CD4-positive, CD25-positive, alpha-beta regulatory T cell (primary cell): ENCODE measurements around the gene ABLIM1. TPM values are rescaled to one million over a fixed set of nuclear protein-coding genes. Genes with fewer than 3 reads are reported as not detected.

Source experiments
- ATAC-seq, 2 donors: fragments of 150-1000 bp; cut with Tn5 transposase; one replicate each; pipeline ENCODE4 v1.10.0; 2021; ENCODE audit warnings: low read depth in 2 of 2, moderate number of reproducible peaks in 2 of 2, moderate library complexity in 1 of 2
- DNase-seq, 3 donors: peaks; one replicate each; pipeline versions ENCODE4 v3.0.0 to v3.0.0-alpha.2; 2012 to 2022; ENCODE audit warnings: mixed read lengths in 1 of 3
- H3K27ac ChIP-seq: one replicate; pipeline ENCODE4 v1.7.0; 2013; ENCODE audit warnings: mild to moderate bottlenecking, low read length; ENCODE audit not compliant: insufficient read depth, poor library complexity, severe bottlenecking
- H3K27me3 ChIP-seq: one replicate; pipeline ENCODE4 v1.7.0; 2013; ENCODE audit warnings: low read length; ENCODE audit not compliant: control insufficient read depth, insufficient read depth
- H3K36me3 ChIP-seq: one replicate; pipeline ENCODE4 v1.7.0; 2013; ENCODE audit warnings: mild to moderate bottlenecking, low read length, moderate library complexity; ENCODE audit not compliant: control insufficient read depth, insufficient read depth
- H3K4me1 ChIP-seq: 2 replicates; pipeline ENCODE4 v1.7.0; 2013; ENCODE audit warnings: mild to moderate bottlenecking, low read length; ENCODE audit not compliant: insufficient read depth, control insufficient read depth, poor library complexity, severe bottlenecking
- H3K4me3 ChIP-seq: one replicate; pipeline ENCODE4 v1.7.0; 2013; ENCODE audit warnings: low read depth, mild to moderate bottlenecking, low read length, moderate library complexity
- H3K9me3 ChIP-seq, 2 experiments: 1 replicate in 1 of 2; 2 replicates in 1 of 2; pipeline ENCODE4 v1.7.0; 2013; ENCODE audit warnings: low read length in 2 of 2, mild to moderate bottlenecking in 1 of 2, moderate library complexity in 1 of 2; ENCODE audit not compliant: control insufficient read depth in 2 of 2
- H3K27ac Mint-ChIP-seq, 3 donors: one replicate each; pipeline ENCODE4 v1.8.0; 2020 to 2022; ENCODE audit warnings: mild to moderate bottlenecking in 3 of 3, mixed read lengths in 3 of 3, moderate library complexity in 2 of 3
- H3K27me3 Mint-ChIP-seq: one replicate; pipeline ENCODE4 v1.8.0; 2022; ENCODE audit warnings: mild to moderate bottlenecking, mixed read lengths
- H3K36me3 Mint-ChIP-seq: one replicate; pipeline ENCODE4 v1.8.0; 2020; ENCODE audit warnings: mixed read lengths
- H3K4me1 Mint-ChIP-seq, 4 donors: one replicate each; pipeline ENCODE4 v1.8.0; 2020 to 2022; ENCODE audit warnings: mixed read lengths in 4 of 4, mild to moderate bottlenecking in 1 of 4
- H3K4me3 Mint-ChIP-seq, 4 donors: one replicate each; pipeline ENCODE4 v1.8.0; 2020 to 2022; ENCODE audit warnings: mild to moderate bottlenecking in 4 of 4, mixed read lengths in 4 of 4, moderate library complexity in 3 of 4
- H3K9me3 Mint-ChIP-seq, 7 donors: one replicate each; pipeline ENCODE4 v1.8.0; 2020 to 2022; ENCODE audit warnings: mixed read lengths in 7 of 7, mild to moderate bottlenecking in 3 of 7, moderate library complexity in 2 of 7
- polyA plus RNA-seq, 4 donors: library from polyadenylated mRNA; unstranded; fragments of 300-500 nt; fragmentation: Illumina TruSeq; gene quantifications; one replicate each; pipeline ENCODE4 v1.2.3, GENCODE V29; 2021
- total RNA-seq: library from RNA; stranded (reverse); gene quantifications from one replicate; pipeline ENCODE4 v1.2.3, GENCODE V29; 2022

ABLIM1 gene
- total and polyA plus RNA-seq, 5 donors from 2014 or later, result 101 to 138 (median 131) TPM

DNA sequence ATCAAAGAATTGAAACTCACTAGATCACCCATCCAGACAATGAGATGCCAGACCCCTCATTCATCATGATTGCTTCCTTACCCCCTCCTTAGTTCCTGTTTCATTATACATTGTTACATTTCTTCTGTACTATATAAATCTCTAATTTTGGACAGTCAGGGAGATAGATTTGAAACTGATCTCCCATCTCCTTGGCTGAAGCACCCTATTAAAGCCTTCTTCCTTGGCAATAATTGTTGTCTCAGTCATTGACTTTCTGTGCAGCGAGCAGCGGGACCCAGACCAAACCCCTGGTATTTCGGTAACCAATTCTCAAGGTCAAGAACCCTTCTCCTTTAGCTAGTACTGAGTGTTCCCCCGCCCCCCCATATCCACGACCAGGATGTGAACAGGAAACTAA is 100.2 kb downstream of the ABLIM1 start:
- H3K4me1 ChIP-seq, result no peaks in the 10 kb centered on the region
- H3K4me3 Mint-ChIP-seq, result no peak overlapping the region
- peaks cover 0 to 4% (median 1%) of the 10 kb centered on the region in 4 donors for H3K4me1 Mint-ChIP-seq
- H3K9me3 ChIP-seq, result peaks cover 13 to 15% of the 10 kb centered on the region in 2 experiments
- DNase-seq (no peak), ATAC-seq (no peak)
- no peak overlapping the region for H3K4me3 ChIP-seq
- H3K36me3 ChIP-seq, result no peaks in the 10 kb centered on the region
- H3K27ac ChIP-seq, result no peak overlapping the region
- H3K27me3 ChIP-seq, result no peaks in the 10 kb centered on the region
- peaks cover 20% of the 10 kb centered on the region for H3K36me3 Mint-ChIP-seq
- no peak overlapping the region for H3K27ac Mint-ChIP-seq
- H3K9me3 Mint-ChIP-seq, result peaks cover 0 to 8% (median 0%) of the 10 kb centered on the region in 7 donors
- H3K27me3 Mint-ChIP-seq, result no peaks in the 10 kb centered on the region

- peaks cover 13 to 15% of the 10 kb centered on the region in 2 experiments for H3K9me3 ChIP-seq
- peaks cover 0 to 8% (median 0%) of the 10 kb centered on the region in 7 donors for H3K9me3 Mint-ChIP-seq
- H3K4me1 Mint-ChIP-seq, result peaks cover 0 to 3% (median 0%) of the 10 kb centered on the region in 4 donors
- no peak overlapping the region for H3K27ac ChIP-seq
- no peaks in the 10 kb centered on the region for H3K27me3 ChIP-seq
- no peaks in the 10 kb centered on the region for H3K27me3 Mint-ChIP-seq
- peak overlapping the region in 1 of 3 donors; percentile 7 for H3K27ac Mint-ChIP-seq
- DNase-seq, result no peak
- no peaks in the 10 kb centered on the region for H3K36me3 ChIP-seq
- H3K4me1 ChIP-seq, result no peaks in the 10 kb centered on the region
- no peak overlapping the region for H3K4me3 ChIP-seq
- no peak overlapping the region for H3K4me3 Mint-ChIP-seq
- ATAC-seq, result no peak
- H3K36me3 Mint-ChIP-seq, result peaks cover 17% of the 10 kb centered on the region
Observed at GRCh38 chr10:114556236-114557122, 101.6 kb downstream of the ABLIM1 start.

GRCh38 chr10:114553436-114553835 is 104.6 kb downstream of the ABLIM1 start:
- H3K4me1 ChIP-seq, result no peaks in the 10 kb centered on the region
- Mint-ChIP-seq H3K9me3 (peaks cover 0 to 8% (median 0%) of the 10 kb centered on the region in 7 donors), H3K4me3 (no peak overlapping the region), H3K27me3 (no peaks in the 10 kb centered on the region), H3K4me1 (peaks cover 7 to 10% (median 8%) of the 10 kb centered on the region in 4 donors), H3K36me3 (peaks cover 12% of the 10 kb centered on the region), H3K27ac (peak overlapping the region in 2 of 3 donors; percentile 38 to 44)
- no peak overlapping the region for H3K27ac ChIP-seq
- no peak for DNase-seq
- ATAC-seq, result no peak
- no peaks in the 10 kb centered on the region for H3K36me3 ChIP-seq
- no peaks in the 10 kb centered on the region for H3K27me3 ChIP-seq
- H3K4me3 ChIP-seq, result no peak overlapping the region
- H3K9me3 ChIP-seq, result peaks cover 12 to 15% of the 10 kb centered on the region in 2 experiments

DNA sequence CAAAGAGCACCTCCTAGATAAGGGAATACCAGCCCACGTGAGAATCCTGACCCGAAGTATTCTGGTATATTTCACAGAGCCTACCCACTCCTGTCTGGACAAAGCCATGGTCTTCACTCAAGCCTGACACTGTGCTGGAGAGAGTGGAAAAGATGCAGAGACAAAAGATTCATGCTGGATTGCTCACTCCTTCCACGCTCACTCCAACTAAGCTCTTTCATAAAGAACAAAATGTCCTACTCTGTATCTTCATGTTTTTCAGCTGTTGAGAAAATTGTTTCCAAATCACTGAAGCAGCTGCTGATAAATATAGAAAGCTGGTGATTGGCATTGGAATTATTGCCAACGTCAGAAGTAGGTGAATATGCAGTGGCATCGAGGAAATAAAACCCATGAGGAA is 106.0 kb downstream of the ABLIM1 start:
- H3K27ac Mint-ChIP-seq, result no peak overlapping the region
- Histone ChIP-seq H3K4me3 (no peak overlapping the region), H3K27ac (no peak overlapping the region), H3K4me1 (peaks cover 6% of the 10 kb centered on the region), H3K27me3 (no peaks in the 10 kb centered on the region), H3K9me3 (peaks cover under 1% of the 10 kb centered on the region in 2 experiments), H3K36me3 (no peaks in the 10 kb centered on the region)
- H3K4me1 Mint-ChIP-seq, result peaks cover 10 to 24% (median 19%) of the 10 kb centered on the region in 4 donors
- H3K27me3 Mint-ChIP-seq, result no peaks in the 10 kb centered on the region
- no peak for ATAC-seq
- H3K9me3 Mint-ChIP-seq, result peaks cover 0 to 2% (median 0%) of the 10 kb centered on the region in 7 donors
- H3K36me3 Mint-ChIP-seq, result peaks cover 5% of the 10 kb centered on the region
- no peak overlapping the region for H3K4me3 Mint-ChIP-seq
- no peak for DNase-seq

GRCh38 chr10:114551636-114551972 is 106.5 kb downstream of the ABLIM1 start:
- Mint-ChIP-seq H3K27ac (no peak overlapping the region), H3K27me3 (no peaks in the 10 kb centered on the region), H3K36me3 (peaks cover 4% of the 10 kb centered on the region), H3K4me1 (peaks cover 11 to 25% (median 20%) of the 10 kb centered on the region in 4 donors), H3K4me3 (no peak overlapping the region), H3K9me3 (peaks cover 0 to 2% (median 0%) of the 10 kb centered on the region in 7 donors)
- no peaks in the 10 kb centered on the region for H3K27me3 ChIP-seq
- no peaks in the 10 kb centered on the region for H3K36me3 ChIP-seq
- H3K4me1 ChIP-seq, result peaks cover 10% of the 10 kb centered on the region
- no peak for ATAC-seq
- no peak overlapping the region for H3K4me3 ChIP-seq
- H3K27ac ChIP-seq, result no peak overlapping the region
- no peaks in the 10 kb centered on the region for H3K9me3 ChIP-seq
- no peak for DNase-seq

DNA sequence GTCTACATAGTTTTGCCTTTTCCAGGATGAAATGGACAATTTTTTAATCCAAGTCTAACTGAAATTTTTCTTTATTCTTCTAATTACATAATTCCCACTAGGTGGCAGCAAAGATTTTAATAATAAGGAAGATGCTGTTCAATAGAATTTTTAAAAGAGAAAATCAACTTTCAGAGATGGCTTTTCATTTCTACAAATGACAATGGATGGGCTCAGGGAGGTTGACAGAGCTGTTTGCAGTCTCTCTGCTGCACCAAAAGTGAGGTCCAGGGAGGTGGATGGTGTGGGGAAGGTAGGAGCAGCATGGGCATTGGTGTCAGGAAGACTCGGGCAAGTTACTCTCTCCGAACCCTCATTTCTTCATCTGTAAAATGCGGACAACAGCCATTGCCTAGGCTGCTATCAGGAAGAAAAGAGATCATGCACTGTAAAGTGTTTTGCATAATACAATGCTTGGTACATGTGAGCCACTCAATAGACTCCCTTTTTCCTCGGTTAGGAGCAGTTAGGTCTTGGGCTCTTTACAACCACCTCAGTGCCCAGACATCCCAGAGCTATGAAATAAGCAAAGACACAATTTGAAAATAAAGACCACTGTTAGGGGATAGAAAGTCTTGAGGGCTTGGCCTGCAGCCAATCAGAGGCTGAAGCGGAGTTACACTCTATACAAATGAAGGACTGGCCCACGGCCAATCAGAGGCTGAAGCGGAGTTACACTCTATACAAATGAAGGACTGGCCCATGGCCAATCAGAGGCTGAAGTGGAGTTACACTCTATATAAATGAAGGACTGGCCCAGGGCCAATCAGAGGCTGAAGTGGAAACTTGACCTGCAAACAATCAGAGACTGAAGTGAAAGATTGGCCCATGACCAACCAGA is 107.1 kb downstream of the ABLIM1 start:
- Mint-ChIP-seq H3K4me1 (peaks cover 11 to 31% (median 21%) of the 10 kb centered on the region in 4 donors), H3K9me3 (peaks cover 0 to 2% (median 0%) of the 10 kb centered on the region in 7 donors), H3K36me3 (no peaks in the 10 kb centered on the region), H3K27me3 (no peaks in the 10 kb centered on the region), H3K27ac (peak overlapping the region; percentile 1 to 21 (median 10)), H3K4me3 (peak overlapping the region in 1 of 4 donors; percentile 1)
- ATAC-seq, result no peak
- no peaks in the 10 kb centered on the region for H3K36me3 ChIP-seq
- DNase-seq, result peak in 2 of 3 donors; percentile 50
- H3K9me3 ChIP-seq, result no peaks in the 10 kb centered on the region
- H3K4me3 ChIP-seq, result no peak overlapping the region
- H3K27me3 ChIP-seq, result no peaks in the 10 kb centered on the region
- H3K4me1 ChIP-seq, result peaks cover 16% of the 10 kb centered on the region
- no peak overlapping the region for H3K27ac ChIP-seq

DNA sequence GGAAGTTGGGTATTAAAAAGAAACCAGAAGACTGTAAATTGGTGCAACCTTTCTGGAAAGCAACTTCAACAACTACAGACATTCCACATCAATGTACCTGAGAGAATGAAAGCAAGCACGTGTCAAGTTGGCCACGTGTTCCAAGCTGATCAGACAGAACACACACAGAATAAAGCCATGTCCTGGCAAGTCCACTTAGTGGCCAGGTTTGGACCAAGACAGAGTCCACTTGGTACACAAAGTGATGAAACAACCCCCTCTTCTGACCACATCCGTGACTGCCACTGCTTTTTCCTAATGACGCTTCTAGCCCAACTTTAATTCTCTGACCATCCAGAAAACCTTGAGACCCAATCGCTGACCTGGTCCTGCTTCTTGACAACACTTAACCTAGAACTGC is 109.4 kb downstream of the ABLIM1 start:
- Mint-ChIP-seq H3K9me3 (peaks cover 0 to 2% (median 0%) of the 10 kb centered on the region in 7 donors), H3K4me1 (peaks cover 23 to 54% (median 38%) of the 10 kb centered on the region in 4 donors), H3K27me3 (no peaks in the 10 kb centered on the region), H3K4me3 (no peak overlapping the region), H3K27ac (peak overlapping the region in 2 of 3 donors; percentile 20 to 55), H3K36me3 (no peaks in the 10 kb centered on the region)
- ATAC-seq (no peak), DNase-seq (peak in 1 of 3 donors; percentile 11)
- no peak overlapping the region for H3K4me3 ChIP-seq
- H3K36me3 ChIP-seq, result no peaks in the 10 kb centered on the region
- peaks cover 39% of the 10 kb centered on the region for H3K4me1 ChIP-seq
- no peaks in the 10 kb centered on the region for H3K9me3 ChIP-seq
- no peaks in the 10 kb centered on the region for H3K27me3 ChIP-seq
- no peak overlapping the region for H3K27ac ChIP-seq
